GM12874 (cell line): ENCODE measurements around the gene INPP5A.

Experiments used
- TF ChIP-seq, protein P1 (sequence below): IDR thresholded peaks from 2 replicates; pipeline ENCODE4 v1.5.1; 2011; ENCODE audit warnings: low read depth, mild to moderate bottlenecking, control low read depth, low read length, moderate library complexity; ENCODE audit not compliant: insufficient read depth

INPP5A gene

DNA sequence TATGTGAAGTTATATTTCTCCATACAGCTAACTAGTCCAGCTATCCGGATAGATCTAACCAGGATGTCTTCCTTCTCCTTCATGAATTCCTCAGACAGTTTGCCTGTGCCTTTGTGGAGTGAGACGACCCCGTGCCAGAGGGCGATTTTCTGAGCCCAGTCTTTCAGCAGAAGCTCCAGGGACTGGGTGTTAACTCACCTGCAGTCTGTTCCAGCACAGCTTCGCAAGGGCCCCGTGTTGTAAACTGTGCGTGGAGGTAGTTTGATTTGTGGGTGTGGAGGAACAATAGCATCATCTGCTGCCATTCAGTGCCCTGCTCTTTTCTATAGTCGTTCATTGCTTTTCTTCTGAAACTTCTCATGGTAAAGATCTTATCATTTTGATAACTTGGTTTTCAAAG is 103.8 kb downstream of the INPP5A start:
- TF ChIP-seq, protein P1, sequence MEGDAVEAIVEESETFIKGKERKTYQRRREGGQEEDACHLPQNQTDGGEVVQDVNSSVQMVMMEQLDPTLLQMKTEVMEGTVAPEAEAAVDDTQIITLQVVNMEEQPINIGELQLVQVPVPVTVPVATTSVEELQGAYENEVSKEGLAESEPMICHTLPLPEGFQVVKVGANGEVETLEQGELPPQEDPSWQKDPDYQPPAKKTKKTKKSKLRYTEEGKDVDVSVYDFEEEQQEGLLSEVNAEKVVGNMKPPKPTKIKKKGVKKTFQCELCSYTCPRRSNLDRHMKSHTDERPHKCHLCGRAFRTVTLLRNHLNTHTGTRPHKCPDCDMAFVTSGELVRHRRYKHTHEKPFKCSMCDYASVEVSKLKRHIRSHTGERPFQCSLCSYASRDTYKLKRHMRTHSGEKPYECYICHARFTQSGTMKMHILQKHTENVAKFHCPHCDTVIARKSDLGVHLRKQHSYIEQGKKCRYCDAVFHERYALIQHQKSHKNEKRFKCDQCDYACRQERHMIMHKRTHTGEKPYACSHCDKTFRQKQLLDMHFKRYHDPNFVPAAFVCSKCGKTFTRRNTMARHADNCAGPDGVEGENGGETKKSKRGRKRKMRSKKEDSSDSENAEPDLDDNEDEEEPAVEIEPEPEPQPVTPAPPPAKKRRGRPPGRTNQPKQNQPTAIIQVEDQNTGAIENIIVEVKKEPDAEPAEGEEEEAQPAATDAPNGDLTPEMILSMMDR, result no peak

DNA sequence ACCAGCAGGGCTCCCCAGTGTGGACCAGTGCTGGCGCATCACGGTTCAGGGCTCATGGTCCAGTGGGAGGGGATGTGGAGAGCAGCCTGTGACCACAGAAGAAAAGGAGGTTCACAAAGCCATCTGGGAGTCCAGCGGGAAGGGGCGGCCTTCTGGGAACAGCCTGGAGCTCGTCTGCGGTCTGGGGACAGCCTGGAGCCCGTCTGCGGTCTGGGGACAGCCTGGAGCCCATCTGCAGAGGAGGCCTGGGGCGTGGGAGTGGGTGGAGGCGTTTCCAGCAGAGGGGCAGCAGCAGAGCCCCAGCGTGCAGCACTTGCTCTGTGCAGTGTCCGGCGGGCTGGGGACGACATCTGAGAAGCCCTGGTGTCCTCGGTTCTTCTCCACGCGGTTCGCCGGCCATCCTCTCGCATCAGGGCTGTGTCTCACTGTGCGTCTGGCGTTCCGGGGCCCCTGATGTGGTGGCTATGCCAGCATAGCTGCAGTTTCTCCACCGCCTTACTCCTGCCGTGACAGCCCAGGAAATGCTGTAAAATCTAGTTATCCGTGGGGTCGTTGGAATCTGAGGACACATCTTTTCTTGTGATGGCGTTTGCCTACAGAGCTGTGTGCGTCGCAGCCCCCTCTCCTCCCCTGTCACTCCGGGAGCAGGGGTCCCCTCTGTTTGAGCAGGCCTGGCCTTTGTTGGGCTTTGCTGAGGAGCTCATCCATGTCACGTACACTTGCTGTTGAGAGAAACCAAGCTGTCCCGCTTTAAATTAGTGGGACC is 104.6 kb downstream of the INPP5A start:
- TF ChIP-seq, protein P1, result no peak

DNA sequence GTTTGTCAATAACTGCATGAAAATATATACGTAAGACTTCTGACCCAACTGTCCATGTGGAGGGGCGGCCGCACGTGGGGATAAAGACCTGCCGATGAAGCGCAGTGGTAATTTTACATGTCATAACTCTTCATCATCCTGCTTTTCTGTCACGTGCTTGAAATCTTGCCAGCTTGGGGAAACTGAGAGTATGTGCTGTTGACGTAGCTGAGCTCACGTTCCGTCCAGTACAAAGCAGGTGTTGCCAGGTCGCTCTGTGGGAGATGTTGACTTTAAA is 105.1 kb downstream of the INPP5A start:
- TF ChIP-seq, protein P1, result no peak

DNA sequence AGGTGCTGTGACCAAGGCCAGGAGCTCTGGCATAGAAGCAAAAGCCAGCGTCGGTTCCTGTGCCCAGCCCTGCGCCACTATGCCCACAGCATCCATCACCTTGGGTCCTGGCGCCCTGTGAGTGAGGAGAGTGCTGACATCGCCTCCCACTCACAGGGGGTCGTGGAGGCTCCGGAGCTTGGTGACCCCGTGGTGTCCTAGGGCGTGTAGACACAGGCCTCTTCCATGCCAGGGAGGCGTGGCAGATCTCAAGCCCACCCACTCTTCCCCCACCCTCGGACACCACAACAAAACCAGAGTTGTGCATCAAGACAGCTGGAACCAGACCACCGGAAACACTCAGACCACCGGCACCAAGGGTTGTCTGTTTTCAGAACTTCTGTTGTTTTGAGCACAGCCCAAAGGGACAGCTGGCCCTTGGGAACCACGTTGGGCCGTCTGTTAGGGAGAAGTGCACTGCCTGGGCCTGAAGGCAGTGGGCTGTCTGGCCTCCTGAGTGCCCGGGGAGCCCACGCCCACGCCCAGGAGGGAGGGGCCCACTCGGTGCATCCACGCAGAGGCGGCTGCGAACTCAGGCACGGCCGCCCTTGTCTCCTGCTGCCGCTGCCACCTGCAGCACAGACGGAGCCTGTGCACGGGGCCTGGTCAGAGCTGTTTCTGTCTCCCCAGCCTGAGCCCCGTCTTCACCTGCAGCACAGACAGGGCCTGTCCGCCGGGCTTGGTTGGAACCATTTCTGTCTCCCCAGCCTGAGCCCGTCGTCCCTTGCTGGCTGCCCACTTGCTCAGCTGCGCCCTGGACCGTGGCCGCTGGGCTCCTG is 106.3 kb downstream of the INPP5A start:
- TF ChIP-seq, protein P1, result no peak

DNA sequence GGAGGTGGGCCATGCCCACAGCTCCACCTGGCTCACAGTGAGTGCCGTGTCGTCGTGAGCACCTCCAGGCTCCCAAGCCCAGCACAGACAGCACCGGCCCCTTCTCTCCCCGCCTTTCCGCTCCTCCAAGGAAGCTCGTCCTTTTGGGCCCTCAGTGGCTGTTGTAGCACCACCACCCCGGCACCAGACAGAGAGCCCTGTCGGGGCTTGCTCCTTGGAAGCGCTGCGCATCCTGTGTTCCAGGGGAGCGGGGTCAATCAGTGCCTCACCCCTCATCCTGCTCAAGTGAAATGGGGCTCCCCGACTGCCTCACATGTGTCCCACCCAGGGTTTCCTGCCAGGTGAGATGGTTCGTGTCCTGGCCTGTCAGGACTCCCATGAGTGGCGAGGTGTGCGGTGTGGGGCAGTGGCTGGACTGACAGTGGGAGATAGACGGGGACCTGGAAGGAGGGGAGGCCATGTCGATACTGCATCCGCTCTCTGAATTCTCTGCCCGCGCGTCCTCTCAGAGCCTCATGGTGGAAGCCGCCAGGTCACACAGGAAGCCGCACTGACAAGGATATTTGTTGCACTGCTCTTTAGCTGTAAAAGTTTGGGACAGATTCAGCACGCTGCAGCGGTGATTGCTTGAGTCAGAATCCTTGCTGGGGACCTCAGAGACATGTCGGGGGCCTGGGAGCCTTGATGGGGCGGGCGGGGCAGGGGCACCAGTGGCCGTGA is 107.1 kb downstream of the INPP5A start:
- TF ChIP-seq, protein P1, result no peak

DNA sequence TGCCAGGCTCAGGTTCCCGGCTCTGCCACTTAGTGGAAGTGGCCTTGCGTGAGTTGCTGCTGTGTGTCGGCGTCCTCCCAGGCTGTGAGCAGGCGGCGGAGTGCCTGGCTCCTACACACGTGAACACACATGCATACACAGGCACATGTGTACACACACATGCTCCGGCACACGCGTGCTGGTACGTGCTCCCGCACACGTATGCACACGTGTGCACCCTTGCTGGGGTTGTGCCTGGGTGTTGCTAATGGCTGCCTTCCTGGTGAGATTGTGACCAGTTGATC is 107.6 kb downstream of the INPP5A start:
- TF ChIP-seq, protein P1, result no peak

DNA sequence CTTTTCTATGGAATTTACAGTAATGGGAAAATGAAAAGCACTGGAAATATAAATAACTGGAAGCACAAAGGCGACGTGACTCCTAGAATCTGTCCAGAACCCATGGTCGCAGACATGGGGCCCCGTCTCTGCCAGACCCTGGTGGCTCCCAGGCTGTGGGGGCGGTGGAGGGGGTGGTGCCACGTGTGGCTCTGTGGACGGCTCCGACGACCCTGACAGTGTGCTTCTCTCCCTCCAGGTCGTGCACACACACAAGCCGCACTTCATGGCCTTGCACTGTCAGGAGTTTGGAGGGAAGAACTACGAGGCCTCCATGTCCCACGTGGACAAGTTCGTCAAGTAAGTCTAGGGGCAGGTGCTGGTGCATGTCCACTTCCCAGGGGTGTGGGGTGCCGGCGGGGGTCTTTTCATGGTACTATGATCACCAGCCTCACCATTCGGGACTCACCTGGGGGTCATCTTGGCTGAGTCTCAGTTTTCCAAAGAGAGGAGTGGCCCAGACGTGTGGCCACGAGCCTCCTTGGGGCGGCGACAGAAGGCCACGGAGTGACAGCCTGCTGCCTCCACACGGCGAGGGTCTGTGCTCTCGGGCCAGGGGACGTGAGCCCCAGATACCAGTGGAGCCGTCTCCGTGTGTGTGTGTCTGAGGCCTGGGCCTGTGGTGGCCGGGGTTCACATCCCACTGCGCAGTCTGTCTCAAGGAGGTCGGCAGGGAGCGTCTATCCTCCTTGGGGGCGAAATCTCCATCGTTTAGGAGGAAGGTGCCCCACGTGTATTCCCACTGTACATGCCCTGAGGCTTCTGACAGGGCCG is 108.2 kb downstream of the INPP5A start:
- TF ChIP-seq, protein P1, result no peak
